HG02642 (cell line): Measurements from ENCODE around the gene TREM1.

Experiments used
- ATAC-seq: cut with Tn5 transposase; IDR thresholded peaks from one replicate; pipeline ENCODE4 v1.9.1; 2021; ENCODE audit warnings: mild to moderate bottlenecking; ENCODE audit not compliant: unreplicated experiment, poor library complexity

Gene TREM1

GRCh38 chr6:41226752-41227151 lies 59.7 kb downstream of the TREM1 start:
- ATAC-seq: no peak

- ATAC-seq: no peak
Measured at GRCh38 chr6:41224800-41225199, 61.7 kb downstream of the TREM1 start.
